GM19193 (cell line): ENCODE results near the gene XXYLT1.

Source experiments
- POLR2A ChIP-seq: IDR thresholded peaks from 4 replicates; pipeline ENCODE4 v1.6.1; 2011; ENCODE audit not compliant: insufficient read depth, insufficient read length; ENCODE audit errors: extremely low read depth

Gene XXYLT1

DNA sequence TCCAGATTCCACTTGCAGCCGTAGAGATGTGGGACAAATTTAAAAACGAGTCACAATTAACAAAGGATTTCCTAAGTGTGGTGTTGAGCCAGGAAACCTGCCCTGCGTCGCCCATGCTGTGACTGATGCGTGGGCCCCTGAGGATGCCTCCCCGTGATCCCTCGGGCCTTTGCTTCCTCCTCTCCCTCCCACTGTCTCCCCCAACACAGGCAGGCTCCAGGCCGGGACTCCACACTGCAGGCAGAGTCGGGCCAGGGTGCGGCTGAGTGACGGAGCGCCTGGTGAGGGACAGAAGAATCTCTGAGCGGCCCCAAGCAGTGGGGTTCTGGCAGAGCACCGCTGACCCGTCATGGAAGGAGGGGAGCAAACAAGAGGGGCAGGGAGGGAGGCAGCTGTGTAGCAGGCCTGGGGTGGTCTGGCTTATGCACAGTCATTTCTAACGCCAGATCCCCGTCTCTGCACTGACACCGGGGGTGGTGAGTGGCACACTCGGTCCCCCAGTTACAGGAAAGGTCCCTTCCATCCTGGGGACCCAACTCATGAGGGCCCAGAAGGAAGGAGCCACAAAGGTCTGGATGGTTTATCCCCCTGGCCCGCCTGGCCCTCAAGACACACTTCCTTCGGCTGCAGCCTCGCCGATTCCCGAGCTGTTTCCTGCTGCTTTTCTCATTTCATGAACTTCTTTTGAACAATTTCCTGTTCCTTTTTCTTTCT lies 91.0 kb downstream of the XXYLT1 start:
- no peak for TF ChIP-seq POLR2A

DNA sequence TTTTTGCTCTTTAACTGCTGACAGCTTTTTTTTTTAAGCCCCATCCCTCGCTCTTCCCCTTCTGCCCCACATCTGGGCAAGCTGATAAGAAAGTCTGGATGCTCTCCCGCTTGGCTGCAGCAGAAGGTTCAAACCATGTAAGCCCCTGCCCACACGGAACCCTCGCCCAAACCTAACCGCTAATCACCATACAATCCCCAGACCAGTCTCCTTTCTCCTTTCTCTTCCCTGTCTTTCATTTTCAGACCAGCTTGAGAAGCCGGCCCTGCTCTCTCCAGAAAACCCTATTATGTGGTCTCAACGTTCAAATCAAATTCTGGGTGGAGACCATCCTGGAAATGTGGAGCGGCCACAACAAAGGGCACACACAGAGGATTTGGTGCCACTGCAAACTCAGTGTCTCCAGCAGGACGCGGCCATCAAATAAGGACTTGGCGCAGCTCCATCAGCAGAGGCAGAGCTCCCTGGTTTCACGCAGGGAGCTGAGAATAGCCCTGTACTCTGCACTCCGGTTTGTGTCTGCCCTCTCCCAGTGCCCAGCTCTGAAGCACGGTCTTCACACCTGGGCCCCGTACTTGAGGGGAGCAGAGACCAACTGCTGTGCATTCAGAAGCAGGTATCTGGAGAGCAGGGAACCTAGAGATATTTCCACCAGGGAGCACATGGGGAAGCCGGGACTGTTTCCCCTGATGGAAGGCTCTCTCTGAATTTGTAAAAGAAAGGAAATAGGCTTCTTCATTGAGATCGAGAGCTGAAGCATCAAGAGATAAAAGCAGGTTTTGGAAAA lies 92.6 kb downstream of the XXYLT1 start:
- TF ChIP-seq POLR2A: no peak

DNA sequence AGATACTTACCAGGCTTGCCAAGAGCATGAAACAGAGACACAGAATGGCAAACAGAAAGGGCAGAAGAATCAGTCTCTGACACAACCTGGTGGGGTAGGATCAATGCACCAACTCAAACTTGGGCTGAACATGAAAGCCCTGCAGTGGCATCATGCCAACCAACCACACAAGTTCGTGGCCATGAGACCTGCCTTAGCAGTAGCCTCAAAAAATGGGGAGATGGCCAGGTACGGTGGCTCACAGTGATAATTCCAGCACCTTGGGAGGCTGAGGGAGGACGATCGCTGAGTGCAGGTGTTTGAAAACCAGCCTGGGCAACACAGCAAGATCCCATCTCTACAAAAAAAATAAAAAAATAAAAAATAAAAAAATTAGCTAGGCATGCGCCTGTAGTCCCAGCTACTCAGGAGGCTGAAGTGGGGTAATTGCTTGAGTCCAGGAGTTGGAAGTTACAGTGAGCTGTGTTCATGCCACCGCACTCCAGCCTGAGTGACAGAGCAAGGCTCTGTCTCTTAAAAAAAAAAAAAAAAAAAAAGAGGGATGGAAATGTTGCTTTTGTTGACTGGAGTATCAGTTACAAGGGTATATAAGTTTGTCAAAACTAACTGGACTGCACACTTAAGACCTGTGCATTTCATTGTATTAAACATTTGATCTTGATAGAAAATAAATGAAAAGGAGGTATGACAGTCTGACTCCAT lies 93.4 kb downstream of the XXYLT1 start:
- no peak for TF ChIP-seq POLR2A

DNA sequence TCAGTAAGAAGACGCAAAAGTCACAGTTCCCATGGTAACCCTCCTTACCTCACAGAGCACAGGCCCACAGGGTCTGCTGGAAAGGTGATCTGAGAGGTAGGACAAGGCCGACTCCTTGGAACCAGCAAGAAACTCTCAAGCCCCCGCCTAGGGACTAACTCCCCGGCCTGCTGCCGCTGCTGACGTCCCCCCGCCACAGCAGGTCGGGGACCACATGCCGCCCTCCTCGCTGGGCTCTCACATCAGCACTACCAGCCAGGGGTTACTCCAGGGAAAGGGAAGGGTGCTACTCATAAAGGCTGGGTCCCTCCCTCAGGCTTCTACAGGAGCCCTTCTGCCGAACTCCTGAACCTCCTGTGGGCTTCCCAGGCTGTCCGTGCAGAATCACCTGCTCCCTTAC lies 94.2 kb downstream of the XXYLT1 start:
- no peak for TF ChIP-seq POLR2A

DNA sequence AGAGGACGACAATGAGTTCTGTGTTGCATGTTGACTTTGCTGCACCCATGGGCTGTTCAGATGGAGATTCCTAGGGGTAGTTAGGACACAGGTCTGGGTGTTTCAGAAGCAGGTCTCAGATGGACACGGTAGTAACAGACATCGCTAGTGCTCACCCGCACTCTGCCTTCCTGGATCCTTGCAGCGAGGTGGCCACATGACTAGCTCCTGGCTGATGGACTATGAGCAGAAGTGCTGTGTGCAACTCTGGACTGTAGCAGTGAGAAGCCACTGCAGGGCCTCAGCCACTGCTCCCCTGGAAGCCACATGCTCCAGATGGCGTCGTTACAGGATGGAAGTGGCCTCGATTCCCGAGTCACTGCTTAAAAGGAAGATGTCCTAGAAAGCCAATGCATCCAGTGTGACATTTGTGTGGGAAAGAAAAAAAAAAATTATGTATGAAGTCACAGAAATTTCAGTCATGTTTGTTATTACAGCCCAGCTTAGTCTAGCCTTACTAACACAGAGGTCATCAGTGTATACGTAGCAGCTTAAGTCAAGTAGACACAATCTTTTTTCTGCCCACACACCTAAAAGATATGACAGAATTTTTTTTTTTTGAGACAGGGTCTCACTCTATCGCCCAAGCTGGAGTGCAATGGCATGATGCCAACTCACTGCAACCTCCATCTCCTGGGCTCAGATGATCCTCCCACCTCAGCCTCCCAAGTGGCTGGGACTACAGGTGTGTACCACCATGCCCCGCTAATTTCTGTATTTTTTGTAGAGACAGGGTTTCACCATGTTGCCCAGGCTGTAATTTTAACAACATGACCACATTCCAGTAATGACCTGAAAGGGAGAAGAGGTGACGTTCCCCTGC lies 95.3 kb downstream of the XXYLT1 start:
- no peak for TF ChIP-seq POLR2A

DNA sequence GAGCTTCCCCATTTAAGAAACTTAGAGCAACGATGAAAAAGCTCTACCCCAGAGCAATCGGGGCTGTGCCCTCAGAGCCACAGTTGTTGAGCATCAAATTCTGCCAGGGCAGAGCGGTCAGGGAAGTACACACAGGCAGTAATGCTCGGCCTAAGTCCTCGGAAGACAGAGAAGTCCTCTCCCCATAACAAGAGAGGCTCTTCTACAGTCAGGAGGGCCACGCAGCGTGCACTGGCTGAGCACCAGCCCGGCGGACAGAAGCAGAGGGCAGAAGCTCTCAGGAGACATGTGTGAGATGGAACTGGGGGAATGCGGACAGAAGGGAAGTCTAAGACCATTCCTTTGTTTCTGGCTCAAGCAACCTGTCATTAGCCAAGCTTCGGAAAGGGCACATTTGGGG lies 95.9 kb downstream of the XXYLT1 start:
- TF ChIP-seq POLR2A: no peak

DNA sequence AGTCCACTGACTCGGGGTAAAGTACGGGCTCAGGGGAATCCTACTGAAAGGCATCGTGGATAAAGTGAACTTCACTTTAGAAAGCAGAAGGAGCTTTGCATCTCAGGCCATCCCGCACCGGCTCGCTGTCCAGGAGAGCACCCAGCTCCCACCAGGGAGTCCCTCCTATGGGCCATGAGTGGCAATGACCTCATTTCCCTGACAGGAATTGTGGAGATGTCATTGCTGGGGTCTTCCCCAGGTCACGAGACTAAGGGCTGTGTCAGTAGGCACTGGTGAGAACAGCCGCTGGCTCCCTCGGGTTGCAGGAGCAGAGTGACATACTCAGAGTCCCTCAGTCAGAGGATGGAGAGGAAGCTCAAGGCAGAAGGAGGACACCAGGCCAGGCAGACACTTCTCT lies 97.3 kb downstream of the XXYLT1 start:
- TF ChIP-seq POLR2A: no peak

DNA sequence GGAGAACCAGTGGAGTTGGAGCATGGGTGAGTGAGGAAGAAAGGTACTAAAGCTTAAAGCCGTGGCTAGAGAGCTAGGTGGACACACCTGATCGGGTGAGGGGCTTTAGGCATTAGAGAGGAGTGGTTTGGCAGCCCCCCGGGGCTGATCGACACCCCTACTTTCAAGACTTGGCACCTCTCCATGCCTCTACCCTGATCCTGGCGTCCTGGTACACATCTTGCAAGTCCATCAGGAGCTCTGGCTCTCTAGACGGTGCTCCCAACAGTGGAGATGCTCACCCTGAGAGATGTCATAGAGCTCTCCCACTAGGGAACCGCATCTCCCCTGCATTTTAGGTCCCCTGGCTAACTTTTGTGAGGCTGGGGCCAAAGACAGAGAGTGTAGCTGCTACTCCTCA lies 98.1 kb downstream of the XXYLT1 start:
- no peak for TF ChIP-seq POLR2A

DNA sequence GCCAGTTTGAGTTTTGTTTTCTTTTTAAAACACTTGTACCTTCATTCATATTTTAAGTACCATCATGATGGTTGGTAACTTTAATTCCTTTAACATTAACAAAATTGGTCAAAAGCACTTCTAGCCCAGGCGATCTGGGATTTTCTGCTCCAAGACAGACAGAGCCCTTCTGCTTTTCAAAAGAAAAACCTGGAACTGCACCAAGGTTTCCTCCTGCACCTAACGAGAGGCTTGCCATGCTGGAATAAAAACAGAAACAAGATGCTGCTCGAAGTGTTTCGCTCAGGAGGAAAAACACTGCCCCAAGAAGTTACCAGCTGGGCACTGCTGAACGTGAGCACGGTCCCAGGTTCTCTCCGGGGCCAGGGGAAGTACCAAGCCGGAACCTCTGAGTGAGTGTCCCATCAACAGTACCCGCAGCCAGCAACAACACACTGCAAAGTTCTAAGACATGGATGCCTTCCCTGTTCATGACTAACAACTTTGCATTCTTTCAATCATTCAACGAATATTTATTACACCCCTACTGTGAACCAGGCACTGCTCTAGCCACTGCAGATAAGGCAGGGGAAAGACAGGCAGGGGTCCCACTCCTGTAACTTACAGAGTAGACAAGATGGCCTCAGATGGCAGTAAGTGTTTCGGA lies 98.8 kb downstream of the XXYLT1 start:
- TF ChIP-seq POLR2A: no peak

DNA sequence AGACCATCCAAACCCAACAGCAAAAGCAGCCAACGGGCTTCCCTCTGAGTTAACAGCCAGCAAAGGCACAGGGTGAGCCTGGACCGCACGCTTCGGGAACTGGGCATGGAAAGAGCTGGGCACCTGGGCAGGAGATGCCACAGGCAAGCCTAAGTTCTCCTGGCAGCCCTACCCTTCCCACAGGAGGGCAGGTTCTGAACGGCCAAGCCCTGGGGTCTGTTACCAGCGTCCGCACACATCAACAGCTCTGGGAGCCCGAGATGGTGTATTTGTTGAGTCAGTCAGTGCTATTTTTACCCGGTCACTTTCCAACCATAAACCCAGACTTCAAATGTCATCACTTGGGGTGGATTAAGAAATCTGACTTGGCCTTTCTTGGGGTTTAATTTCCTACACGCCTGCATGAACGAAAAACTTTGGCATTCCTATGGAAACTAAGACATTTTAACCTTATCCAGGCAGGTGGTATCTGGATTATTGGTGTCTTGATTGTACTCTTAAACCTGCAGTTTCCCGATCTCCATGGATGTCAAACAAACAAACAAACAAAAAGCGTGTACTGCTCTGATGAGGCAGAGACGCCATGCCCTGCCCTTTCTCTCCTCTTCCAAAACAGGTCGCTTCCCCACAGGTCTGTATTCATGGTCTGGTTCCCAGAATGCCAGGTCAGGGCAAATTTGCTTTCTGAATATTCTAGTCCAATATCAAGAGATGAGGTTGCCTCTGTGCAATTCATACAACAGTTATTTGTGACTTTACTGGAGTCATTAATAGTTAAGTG lies 99.7 kb downstream of the XXYLT1 start:
- TF ChIP-seq POLR2A: no peak

DNA sequence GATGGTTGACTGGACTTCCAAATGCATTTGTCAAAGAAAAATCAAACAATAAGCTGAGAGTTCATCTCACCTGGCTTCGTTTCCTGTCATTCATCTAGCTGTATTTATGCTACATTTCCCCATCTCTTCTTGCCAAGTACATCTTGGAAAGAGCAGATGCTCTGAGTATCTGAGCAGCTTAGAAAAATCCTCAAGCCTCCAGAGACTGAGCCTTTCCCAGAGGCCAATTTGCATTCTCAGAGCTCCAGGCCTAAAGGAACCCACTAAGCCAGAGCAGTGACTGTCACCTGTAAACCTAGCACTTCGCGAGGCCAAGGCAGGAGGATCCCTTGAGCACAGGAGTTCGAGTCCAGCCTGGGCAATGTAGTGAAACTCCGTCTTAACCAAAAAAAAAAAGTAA lies 100.5 kb downstream of the XXYLT1 start:
- TF ChIP-seq POLR2A: no peak

DNA sequence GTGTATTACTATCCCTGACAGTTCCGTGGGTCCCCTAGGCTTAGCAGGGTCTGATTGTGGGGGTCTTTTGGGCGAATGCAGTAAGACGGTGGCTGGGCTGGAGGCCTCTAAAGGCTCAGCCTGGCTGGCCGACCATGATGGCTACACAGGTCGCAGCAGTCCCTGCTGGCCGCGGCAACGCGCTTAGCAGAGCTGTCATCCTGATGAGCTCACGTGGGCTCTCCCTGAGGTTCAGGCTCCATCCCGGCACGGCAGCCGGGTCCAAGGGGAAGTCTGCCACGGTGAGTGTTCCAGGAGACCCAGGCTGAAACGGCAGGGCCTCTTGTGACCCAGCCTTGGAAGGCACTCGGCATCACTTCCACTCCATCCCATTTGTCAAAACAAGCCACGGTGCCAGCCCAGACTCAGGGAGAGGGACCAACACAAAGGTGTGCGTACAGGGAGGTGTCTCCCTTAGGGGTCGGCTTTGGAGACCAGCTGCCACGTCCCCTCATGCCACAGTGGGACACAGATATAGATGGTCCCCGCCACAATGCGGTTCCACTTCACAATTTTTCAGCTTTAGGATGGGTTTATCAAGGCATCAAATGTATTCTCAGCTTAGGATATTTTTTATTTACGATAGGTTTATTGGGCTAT lies 101.8 kb downstream of the XXYLT1 start:
- TF ChIP-seq POLR2A: no peak

DNA sequence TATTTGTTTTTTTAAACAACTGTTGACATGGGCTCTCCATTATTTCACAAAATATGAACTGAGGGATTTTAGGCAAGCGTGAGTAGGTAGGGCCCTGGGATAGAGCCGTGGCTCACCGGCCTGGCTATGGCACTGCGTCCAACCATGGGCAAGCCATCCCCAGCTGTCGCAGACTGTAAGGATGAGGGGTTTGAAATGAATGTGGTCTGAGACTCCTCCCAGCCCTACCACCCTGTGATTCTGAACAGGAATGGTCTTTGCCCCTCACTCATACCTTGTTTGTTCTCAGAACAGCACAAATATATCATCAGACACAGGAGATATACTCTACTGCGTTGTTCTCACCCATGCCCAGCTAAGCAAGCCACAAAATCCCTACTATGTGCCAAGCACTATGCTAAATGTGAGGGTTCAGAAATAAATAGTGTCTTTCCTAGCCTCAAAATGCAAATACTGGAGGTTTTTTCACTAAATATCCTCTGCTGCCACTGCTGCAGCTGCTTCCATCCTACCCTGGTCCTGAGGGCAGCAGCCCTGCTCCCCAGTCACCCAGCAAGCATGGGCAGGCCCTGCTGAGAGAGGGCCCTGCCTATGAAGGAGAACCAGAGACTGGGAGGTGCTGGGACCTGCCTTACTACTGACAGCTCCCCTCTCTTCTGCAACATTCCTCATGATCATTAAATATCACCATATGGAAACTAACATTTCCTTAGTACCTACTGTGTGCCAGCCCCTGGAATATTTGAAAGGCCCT lies 102.8 kb downstream of the XXYLT1 start:
- TF ChIP-seq POLR2A: no peak

DNA sequence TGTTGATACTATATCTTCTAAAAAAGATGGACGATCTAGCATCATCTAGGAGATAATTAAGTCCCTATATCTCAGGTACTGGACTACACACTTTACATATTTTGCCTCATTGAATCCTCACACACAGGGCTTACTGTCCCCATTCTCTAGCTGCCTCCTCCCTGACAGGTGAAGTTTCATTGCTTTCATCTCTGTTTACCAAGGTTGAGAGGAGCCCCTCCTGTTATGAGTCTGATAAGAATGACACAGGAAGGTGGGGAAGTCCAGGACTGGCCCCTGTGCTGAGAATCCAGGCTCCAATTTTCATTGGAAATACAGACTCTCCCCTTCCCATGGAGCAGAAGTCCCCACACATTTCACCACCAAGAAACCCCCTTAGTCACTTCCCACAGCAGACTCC lies 105.2 kb downstream of the XXYLT1 start:
- no peak for TF ChIP-seq POLR2A
